ENCODE measurements around the gene CHTOP.

The CHTOP gene

DNA sequence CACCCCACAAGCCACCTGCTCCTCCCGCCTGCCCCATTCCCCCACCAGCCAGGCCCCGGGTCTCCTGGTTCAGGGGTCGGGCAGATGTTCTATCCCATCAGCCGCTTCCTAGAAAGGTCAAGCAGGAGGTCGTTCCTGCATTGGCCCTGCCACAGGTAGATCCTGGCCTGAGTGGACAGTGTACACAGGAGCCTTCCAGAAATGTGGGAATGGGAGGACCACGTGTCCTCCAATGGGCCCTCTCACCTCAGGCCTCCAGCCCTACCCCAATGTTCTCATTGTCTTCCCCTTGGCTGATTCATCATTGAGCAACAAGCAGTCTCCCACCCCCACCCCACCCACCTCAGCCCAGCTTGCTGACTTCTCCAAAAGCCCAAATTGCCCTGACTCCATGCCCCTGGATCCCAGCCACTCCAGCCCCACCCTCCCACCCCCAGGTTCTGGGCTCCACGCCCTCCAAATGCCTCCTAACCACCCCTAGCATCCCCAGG lies 23.0 kb upstream of the CHTOP start:
- H3K4me3 Mint-ChIP-seq = peak overlapping the region in 2 of 3 experiments; percentile 75 to 81
- H3K4me1 Mint-ChIP-seq = peaks cover 64% of the 10 kb centered on the region

DNA sequence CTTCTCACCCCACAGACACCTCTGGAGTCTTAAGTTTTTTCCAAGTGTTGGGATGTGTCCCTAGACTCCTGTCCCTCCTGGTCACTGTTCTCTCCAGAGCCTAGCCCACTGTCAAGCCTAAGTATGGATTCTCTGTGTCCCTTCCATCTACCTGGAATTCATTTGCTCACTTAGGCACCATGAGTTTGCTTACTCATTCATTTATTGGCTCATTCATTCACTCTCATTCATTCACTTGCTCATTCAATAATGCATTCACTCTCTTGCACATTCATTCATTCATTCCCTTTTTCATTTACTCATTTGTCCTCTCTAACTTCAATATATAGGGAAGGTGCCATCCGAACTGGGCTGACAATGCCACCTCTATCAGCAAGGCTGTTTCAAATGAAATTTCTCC lies 22.5 kb upstream of the CHTOP start:
- Mint-ChIP-seq H3K27me3 (ENCODE audit: low read depth) (no peaks in the 10 kb centered on the region), H3K27ac (peak overlapping the region; percentile 90 to 99 (median 90)), H3K36me3 (ENCODE audit: low read depth) (peaks cover 3% of the 10 kb centered on the region), H3K4me1 (peaks cover 69% of the 10 kb centered on the region), H3K4me3 (peak overlapping the region; percentile 75 to 92 (median 81)), H3K9me3 (no peaks in the 10 kb centered on the region)
- TF ChIP-seq, protein P1, sequence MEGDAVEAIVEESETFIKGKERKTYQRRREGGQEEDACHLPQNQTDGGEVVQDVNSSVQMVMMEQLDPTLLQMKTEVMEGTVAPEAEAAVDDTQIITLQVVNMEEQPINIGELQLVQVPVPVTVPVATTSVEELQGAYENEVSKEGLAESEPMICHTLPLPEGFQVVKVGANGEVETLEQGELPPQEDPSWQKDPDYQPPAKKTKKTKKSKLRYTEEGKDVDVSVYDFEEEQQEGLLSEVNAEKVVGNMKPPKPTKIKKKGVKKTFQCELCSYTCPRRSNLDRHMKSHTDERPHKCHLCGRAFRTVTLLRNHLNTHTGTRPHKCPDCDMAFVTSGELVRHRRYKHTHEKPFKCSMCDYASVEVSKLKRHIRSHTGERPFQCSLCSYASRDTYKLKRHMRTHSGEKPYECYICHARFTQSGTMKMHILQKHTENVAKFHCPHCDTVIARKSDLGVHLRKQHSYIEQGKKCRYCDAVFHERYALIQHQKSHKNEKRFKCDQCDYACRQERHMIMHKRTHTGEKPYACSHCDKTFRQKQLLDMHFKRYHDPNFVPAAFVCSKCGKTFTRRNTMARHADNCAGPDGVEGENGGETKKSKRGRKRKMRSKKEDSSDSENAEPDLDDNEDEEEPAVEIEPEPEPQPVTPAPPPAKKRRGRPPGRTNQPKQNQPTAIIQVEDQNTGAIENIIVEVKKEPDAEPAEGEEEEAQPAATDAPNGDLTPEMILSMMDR (IDR thresholded peaks at IDR 0.05; ENCODE audit: unreplicated experiment in 3 of 3) = no peak

More for the DNA sequence above, 23.0 kb upstream of the CHTOP start:
- Mint-ChIP-seq H3K27me3 (ENCODE audit: low read depth) (no peaks in the 10 kb centered on the region), H3K36me3 (ENCODE audit: low read depth) (peaks cover 4% of the 10 kb centered on the region), H3K9me3 (no peaks in the 10 kb centered on the region), H3K27ac (peak overlapping the region in 2 of 3 experiments; percentile 90)
- TF ChIP-seq, protein P1 (IDR thresholded peaks at IDR 0.05; ENCODE audit: unreplicated experiment in 3 of 3) = no peak

DNA sequence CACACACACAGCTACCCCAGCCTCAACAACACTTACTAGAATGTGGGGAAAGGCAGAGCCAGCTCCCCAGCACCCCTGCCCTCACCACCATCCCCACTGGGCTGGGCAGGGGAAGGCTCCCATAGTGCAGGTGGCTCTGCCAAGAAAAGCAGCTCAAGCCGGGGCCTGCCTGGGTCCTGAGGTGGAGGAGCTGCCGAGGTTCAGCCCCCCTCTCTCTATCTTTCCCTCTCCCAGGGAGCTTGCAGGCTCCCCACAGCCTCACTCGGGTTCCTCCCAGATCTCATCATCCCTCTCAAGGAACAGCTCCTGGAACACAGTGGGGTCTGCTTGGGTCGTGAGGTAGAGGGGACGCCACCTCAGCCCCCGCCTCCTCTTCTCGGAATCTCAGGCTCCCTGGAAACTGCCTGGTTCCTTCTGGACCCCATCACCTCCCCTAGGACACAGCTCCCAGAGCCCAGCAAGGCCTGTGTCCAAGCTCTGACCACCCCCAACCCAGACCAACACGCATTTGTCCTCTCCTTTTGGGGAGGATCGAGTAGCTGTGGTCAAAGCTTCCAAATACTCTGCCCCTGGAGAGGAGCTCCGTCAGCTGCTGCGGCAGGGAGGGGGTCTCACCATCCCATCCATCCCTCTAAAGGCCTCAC lies 21.6 kb upstream of the CHTOP start:
- H3K27me3 Mint-ChIP-seq (ENCODE audit: low read depth) = no peaks in the 10 kb centered on the region
- H3K4me3 Mint-ChIP-seq = peak overlapping the region; percentile 75 to 92 (median 81)
- H3K9me3 Mint-ChIP-seq = no peaks in the 10 kb centered on the region
- no peaks in the 10 kb centered on the region for H3K36me3 Mint-ChIP-seq (ENCODE audit: low read depth)
- peaks cover 67% of the 10 kb centered on the region for H3K4me1 Mint-ChIP-seq
- TF ChIP-seq, protein P1 (IDR thresholded peaks at IDR 0.05; ENCODE audit: unreplicated experiment in 3 of 3) = no peak
- H3K27ac Mint-ChIP-seq = peak overlapping the region; percentile 90 to 99 (median 90)

DNA sequence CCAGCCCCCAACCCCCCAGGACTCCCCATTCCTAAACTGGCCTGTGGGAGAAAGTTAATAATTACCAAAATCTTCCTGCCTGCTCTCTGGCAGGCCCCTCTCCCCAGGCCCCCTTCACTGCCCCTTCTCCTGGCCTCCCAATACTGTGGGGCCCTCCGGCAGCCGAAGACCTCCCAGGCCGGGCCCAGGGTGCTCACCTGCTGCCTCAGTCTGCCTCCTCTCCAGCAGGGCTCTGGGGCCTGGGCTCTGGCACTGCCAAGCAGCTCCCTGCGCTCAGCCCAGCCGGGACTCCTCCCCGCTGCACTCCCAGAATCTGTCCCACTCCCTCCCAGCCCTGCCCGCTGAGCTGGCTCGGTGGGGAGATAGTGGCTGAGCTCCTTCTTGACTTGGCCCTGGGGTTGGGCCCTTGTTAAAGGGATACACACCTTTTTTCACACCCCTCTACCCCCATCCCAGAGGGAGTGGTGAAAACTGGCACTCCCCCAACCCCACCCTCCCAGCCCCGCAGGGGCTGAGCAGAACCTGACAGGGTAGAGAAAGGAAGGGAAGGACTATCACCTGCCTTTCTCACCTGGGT lies 21.0 kb upstream of the CHTOP start, which contains the start of gene S100A16:
Gene S100A16, minus strand, starts transcription at position 383 of the 577 bp plus-strand sequence. CDS start 4,986 bp downstream, outside the sequence.
- Mint-ChIP-seq H3K27me3 (ENCODE audit: low read depth) (no peaks in the 10 kb centered on the region), H3K36me3 (ENCODE audit: low read depth) (no peaks in the 10 kb centered on the region), H3K27ac (peak within 1 kb of the TSS; percentile 90 to 99 (median 90)), H3K4me3 (peak within 1 kb of the TSS; percentile 75 to 92 (median 81)), H3K9me3 (no peaks in the 10 kb centered on the region), H3K4me1 (peaks cover 65% of the 10 kb centered on the region)
- TF ChIP-seq, protein P1 (IDR thresholded peaks at IDR 0.05; ENCODE audit: unreplicated experiment in 3 of 3) = no peak

DNA sequence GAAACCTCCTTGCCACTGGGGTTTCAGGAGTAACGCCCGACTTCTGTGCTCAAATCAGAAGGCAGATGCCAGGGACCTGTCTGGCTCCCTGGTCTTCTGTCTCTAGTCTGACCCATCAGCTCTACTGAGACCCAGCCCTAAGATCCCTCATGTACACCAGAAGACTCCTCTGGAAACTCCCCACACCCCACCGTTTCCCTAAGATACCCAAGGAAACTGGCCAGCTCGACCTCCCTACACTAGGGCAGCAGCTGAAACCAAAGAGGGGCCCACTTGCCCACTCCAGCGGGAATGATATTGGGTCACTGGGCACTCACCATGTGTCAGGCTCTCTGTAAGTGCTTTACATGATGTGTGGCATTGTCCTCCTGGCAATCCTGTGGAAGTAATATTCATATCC lies 20.5 kb upstream of the CHTOP start:
- no peaks in the 10 kb centered on the region for H3K27me3 Mint-ChIP-seq (ENCODE audit: low read depth)
- no peaks in the 10 kb centered on the region for H3K9me3 Mint-ChIP-seq
- H3K27ac Mint-ChIP-seq = peak overlapping the region; percentile 90 to 99 (median 90)
- peaks cover under 1% of the 10 kb centered on the region for H3K36me3 Mint-ChIP-seq (ENCODE audit: low read depth)
- peaks cover 61% of the 10 kb centered on the region for H3K4me1 Mint-ChIP-seq
- H3K4me3 Mint-ChIP-seq = peak overlapping the region; percentile 55 to 70 (median 58)
- TF ChIP-seq, protein P1 (IDR thresholded peaks at IDR 0.05; ENCODE audit: unreplicated experiment in 3 of 3) = no peak

Measured in nephron (organoid).